Superior temporal gyrus (tissue), 1 donor: ENCODE data around the gene CALCA.

Experiments used
- DNase-seq: peaks from one replicate; pipeline ENCODE4 v3.0.0-alpha.2; 2016; ENCODE audit errors: extremely low spot score

CALCA gene

DNA sequence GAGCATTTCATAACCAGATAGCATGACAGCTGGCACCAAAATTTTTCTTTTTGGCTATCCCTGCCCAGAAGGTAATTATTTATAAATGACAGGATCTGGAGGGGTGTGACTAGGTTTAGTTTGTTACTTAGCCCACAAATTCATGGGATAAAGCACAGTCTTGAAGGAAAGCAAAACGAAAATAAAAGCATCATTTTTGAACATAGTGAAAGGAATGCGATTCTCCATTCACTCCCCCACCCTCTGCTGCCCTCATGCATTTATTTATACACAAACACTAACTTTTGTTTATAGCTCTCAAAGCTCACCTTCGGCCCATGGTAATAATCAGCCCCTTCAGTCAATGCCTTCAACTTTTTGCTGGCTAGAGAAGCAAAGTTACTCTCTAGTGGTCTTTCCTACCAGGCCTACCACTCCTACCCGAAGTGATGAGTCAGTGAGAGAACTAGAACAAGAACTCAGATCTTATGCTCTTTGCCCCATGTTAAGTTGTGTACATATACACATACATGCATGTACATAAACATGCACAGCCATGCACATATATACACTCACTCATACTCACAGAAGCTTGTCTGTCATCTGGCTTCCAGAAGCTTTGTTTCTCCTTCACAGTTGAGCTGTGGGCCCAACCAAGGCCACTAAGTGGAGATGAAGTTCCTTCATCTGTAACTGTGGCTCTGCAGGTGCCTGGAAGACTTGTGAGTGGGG is 22.6 kb downstream of the CALCA start:
- DNase-seq = no peak

DNA sequence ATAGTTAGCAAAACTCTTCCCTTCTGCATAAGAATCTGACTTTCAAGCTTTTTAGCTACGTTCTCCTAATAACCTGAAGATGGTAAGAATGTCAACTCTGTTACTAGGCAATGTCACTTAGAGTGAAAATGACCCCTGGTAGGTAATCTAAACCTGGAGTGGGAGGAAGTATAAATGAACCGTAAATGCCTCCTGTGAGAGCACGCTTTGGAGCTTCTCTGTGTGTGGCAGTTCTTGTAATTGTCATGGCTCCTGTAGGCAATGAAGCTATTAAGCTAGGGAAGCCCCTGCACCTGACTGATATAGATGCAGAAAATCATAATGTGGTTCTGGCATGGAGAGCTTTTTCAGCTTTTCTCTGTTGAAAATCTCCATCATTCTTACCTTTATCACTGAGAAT is 29.4 kb downstream of the CALCA start:
- no peak for DNase-seq

DNA sequence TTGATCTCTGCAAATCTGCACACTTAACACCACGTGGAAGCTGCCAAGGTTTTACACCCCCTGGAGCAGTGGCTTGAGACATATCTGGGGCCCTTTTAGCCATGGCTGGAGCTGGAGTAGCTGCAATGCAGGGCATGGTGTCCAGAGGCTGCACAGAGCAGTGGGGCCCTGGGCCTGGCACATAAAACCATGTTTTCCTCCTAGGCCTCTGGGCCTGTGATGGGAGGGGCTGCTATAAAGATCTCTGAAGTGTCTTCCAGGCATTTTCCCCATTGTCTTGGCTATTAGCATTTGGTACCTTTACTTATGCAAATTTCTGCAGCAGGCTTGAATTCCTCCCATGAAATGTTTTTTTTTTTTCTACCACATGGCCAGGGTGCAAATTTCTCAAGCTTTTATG is 33.2 kb downstream of the CALCA start:
- DNase-seq = no peak

DNA sequence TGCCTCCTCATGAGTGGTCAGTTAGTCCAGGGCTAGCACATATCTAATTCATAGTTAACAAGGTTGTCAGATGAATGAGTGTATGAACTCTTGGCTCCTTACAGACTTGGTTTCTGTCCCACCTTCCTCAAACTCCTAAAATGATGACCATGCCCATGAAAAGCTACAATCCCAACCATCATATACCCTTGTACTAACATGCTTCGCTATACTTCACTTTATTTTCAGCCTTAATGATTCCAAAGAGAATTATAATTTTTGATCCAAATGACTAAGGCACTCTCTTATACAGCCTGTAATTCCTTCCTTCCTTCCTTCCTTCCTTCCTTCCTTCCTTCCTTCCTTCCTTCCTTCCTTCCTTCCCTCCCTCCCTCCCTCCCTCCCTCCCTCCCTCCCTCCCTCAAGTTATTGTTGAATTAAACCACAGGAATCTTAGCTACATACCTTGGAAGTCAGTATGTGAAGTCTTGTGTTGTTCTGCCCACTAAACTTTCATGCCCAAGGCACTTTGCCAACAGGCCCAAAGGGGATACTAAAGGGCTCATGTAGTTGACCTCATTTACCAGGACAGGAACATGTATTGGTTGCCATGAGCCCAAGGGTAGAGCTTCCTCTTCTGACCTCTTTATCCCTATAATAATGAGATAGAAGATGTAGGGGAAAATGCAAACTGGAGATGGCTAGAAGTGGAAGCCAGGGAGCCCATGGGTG is 37.4 kb downstream of the CALCA start:
- DNase-seq = no peak

DNA sequence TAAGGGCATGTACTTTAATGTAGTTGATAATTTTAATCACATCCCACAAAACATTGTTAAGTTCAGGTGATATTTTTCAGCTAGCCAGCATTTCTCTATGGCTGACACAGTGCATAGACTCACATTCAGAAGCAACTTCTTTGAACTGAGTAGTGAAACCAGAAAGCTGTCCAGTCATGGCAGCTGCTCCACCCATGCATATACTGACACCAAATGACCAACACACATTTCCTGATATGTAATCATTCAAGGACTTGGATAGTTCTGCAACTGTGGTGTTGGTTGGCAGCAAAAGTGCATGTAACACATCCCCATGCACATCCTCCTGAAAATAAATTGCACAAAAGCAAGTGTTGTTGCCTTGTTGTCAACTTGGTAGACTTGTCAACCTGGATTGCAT is 39.7 kb downstream of the CALCA start:
- no peak for DNase-seq

DNA sequence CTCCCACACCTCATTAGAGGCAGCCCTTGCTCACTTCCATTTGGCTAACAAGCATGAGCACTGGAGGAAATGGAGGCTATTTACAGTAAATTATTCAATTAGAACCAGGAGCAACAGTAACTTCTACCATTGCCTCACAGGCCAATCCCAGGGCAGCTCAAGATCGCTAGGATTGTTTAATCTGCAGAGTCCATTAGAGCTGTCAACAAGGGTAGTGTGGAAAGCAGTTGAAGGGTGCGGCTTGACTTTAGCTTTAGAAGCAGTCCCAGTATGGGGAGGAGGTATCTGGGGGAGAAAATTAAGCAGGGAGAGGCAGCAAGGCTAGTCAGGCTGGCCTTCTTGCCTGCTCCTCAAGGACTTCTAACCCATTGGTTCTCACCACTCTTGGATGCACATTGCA is 41.8 kb downstream of the CALCA start:
- no peak for DNase-seq

DNA sequence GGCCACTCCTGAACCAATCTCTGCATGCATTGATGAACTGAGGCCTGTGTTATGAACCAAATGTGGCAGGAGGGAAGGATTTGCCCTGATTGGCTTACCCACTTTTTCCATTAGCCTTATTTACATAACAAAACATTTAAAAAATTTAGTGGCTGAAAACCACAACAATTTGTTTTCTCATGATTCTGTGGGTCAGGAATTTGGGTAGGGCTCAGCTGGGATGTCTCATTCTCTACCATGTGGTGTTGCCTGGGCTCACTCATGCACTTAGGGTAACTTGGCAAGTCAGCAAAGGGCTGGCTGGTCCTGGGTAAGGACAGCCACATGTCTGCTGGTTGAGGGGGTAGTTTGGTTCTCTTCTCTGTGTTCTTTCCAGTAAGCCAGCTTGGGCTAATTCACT is 45.0 kb downstream of the CALCA start:
- no peak for DNase-seq

DNA sequence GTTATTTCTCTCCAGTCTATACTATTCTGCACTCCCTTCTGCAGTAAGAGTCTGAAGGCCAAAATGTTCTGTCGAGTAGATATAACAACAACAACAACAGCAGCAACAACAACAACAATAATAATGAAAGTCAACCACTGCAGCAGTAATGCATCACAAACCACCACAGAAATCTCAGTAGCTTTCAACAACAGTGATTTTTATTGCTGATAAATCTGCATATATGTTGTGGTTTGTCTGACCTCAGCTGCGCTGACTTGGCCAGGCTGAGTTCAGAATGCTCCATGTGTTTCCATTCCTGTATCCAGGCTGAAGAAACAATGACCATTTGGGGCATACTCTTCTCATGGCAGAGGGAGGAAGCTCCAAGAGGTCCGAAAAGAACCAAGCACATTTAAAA is 47.8 kb downstream of the CALCA start:
- DNase-seq = no peak
